Psoas muscle (tissue), 8 donors: Measurements from ENCODE around the gene PDE1C. TPM values are rescaled to one million over a fixed set of nuclear protein-coding genes. Genes with fewer than 3 reads are reported as not detected.

Source experiments
- ATAC-seq, 4 donors: fragments of 200-7000 bp; cut with Tn5 transposase; one replicate each; pipeline ENCODE4 v1.9.1; 2020; ENCODE audit warnings: moderate library complexity in 3 of 4, mild to moderate bottlenecking in 2 of 4
- DNase-seq, 2 donors: peaks; one replicate each; pipeline ENCODE4 v3.0.0-alpha.2; 2020
- H3K27ac ChIP-seq: fragments of 200-600 bp; one replicate; pipeline ENCODE4 v1.8.0; 2022
- H3K27me3 ChIP-seq, 3 donors: fragments of 200-600 bp in 1 of 3; one replicate each; pipeline versions ENCODE4 v1.6.1 to v1.8.0; 2013 to 2022; ENCODE audit warnings: low read length in 2 of 3, mild to moderate bottlenecking in 2 of 3, moderate library complexity in 1 of 3; ENCODE audit not compliant: insufficient read depth in 3 of 3
- H3K36me3 ChIP-seq, 2 donors: fragments of 200-600 bp in 1 of 2; one replicate each; pipeline versions ENCODE4 v1.6.1 to v1.8.0; 2013 to 2022; ENCODE audit warnings: low read depth in 1 of 2, mild to moderate bottlenecking in 1 of 2, moderate library complexity in 1 of 2; ENCODE audit not compliant: insufficient read depth in 1 of 2
- H3K4me1 ChIP-seq: fragments of 200-600 bp; one replicate; pipeline ENCODE4 v1.8.0; 2022
- H3K4me3 ChIP-seq: fragments of 200-600 bp; one replicate; pipeline ENCODE4 v1.8.0; 2022; ENCODE audit warnings: mild to moderate bottlenecking
- H3K9me3 ChIP-seq: fragments of 200-600 bp; one replicate; pipeline ENCODE4 v1.8.0; 2022
- WGBS, 3 donors: extraction: QIAGEN DNeasy Blood & Tissue Kit; methylation state at CpG; one replicate each; pipeline versions ENCODE4 v1.1.6 to v1.1.7; 2013; 5-methylcytosine and 5-hydroxymethylcytosine counted together
- intact Hi-C, 2 donors: fragments of 100-400 bp; cut with DNase I; formaldehyde crosslinking; loops; one replicate each; pipeline versions ENCODE4 v1.11.0 to v1.14.2; 2022
- polyA plus RNA-seq, 3 donors: library from polyadenylated mRNA; stranded (reverse); fragments of 200-250 nt; gene quantifications; one replicate each; pipeline ENCODE4 v1.2.3, GENCODE V29; 2013
- total RNA-seq, 4 donors: library from RNA; stranded (reverse); fragmentation: NEBNext Ultra II Directional in 2 of 4; extraction: Animal tissue kit (Norgen Biotek cat#: 25700) in 2 of 4; gene quantifications; one replicate each; pipeline versions ENCODE4 v1.2.1 to v1.2.4, GENCODE V29; 2021 to 2023
- TF ChIP-seq, protein P1 (sequence below): fragments of 200-600 bp; IDR thresholded peaks from one replicate; pipeline ENCODE4 v1.8.0; 2022; ENCODE audit warnings: antibody characterized with exemption
- donor health status: healthy with polysubstance abuse.
- donor health status: DM: no; HTN: no; CAD: no; lungs with moderate emphysema.
- donor health status: Bipolar disorder and iron deficiency.
- donor health status: healthy.
- donor health status: DM: yes; HTN: yes; CAD: no.
- donor health status: DM: no; HTN: no; CAD: no.
- donor health status: DM: no; HTN: no; CAD: no.
- donor health status: DM: yes; HTN: yes; CAD: no.

PDE1C gene
- total and polyA plus RNA-seq, 7 donors = 0.20 to 1.9 (median 0.64) TPM

DNA sequence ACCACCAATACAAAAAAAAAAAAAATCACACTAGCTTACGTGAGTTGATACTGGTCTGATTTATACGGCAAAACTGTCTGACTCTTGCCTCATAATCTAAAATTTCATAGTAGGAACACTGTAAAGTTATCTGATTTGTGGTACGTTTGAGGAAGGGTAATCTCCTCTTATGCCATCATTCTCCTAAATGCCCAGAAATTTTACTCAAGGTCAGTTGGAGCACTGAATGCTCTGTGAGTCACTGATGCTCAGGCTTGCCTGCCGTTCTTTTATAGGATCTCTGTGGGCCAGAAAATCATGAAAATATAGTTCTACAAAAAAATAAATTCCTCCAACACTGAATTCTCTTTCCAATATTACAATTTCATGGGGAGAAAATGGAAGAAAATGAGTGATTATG, 135.7 kb downstream of the PDE1C start:
- DNase-seq = no peak
- Histone ChIP-seq H3K27me3 (no peaks in the 10 kb centered on the region), H3K4me3 (no peak overlapping the region), H3K27ac (no peak overlapping the region), H3K36me3 (no peaks in the 10 kb centered on the region), H3K9me3 (no peaks in the 10 kb centered on the region), H3K4me1 (no peaks in the 10 kb centered on the region)
- intact Hi-C loops = no loop called here
- 56 to 60% (median 59%) methylated on average over 4 of the region's 4 CpGs for WGBS, 3 donors
- TF ChIP-seq, protein P1, sequence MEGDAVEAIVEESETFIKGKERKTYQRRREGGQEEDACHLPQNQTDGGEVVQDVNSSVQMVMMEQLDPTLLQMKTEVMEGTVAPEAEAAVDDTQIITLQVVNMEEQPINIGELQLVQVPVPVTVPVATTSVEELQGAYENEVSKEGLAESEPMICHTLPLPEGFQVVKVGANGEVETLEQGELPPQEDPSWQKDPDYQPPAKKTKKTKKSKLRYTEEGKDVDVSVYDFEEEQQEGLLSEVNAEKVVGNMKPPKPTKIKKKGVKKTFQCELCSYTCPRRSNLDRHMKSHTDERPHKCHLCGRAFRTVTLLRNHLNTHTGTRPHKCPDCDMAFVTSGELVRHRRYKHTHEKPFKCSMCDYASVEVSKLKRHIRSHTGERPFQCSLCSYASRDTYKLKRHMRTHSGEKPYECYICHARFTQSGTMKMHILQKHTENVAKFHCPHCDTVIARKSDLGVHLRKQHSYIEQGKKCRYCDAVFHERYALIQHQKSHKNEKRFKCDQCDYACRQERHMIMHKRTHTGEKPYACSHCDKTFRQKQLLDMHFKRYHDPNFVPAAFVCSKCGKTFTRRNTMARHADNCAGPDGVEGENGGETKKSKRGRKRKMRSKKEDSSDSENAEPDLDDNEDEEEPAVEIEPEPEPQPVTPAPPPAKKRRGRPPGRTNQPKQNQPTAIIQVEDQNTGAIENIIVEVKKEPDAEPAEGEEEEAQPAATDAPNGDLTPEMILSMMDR = no peak
- ATAC-seq = no peak

DNA sequence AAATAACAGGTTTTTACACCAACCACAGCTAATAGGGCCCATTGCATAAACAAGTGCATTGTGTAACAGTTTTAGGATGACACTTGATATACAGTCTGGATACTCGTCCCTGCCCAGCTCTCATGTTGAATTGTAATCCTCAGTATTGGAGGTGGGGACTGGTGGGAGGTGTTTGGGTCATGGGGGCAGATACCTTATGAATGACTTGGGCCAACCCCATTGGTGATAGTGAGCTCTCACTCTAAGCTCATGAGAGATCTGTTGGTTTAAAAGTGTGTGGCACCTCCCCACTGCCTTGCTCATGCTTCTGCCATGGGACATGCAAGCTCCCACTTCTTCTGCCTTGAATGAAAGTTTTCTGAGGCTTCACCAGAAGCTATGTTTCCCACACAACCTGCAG, 136.7 kb downstream of the PDE1C start:
- Histone ChIP-seq H3K36me3 (no peaks in the 10 kb centered on the region), H3K4me1 (no peaks in the 10 kb centered on the region), H3K9me3 (no peaks in the 10 kb centered on the region), H3K27me3 (no peaks in the 10 kb centered on the region), H3K4me3 (no peak overlapping the region), H3K27ac (no peak overlapping the region)
- ATAC-seq = no peak
- TF ChIP-seq, protein P1 = no peak
- intact Hi-C loops = no loop called here
- DNase-seq = no peak
- 42 to 59% (median 54%) methylated on average over 1 of the region's 1 CpG for WGBS, 3 donors

DNA sequence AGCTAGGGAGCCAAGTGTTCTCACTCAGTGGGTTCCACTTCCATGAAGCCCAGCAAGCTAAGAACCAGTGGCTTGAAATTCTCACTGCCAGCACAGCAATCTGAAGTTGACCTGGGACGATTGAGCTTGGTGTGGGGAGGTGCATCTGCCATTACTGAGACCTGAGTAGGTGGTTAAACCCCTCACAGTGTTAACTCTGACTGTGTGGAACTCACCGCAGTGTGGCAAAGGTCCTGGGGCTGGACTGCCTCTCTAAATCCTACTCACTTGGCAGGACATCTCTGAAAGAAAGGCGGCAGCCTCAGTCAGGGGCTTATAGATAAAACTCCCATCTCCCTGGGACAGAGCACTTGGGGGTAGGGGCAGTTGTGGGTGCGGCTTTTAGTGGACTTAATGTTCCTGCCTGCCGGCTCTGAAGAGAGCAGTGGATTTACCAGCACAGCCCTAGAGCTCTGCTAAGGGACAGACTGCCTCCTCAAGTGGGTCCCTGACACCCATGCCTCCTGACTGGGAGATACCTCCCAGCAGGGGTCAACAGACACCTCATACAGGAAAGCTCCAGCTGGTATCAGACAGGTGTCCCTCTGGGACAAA, 143.1 kb downstream of the PDE1C start:
- Histone ChIP-seq H3K4me3 (no peak overlapping the region), H3K36me3 (no peaks in the 10 kb centered on the region), H3K9me3 (no peaks in the 10 kb centered on the region), H3K27ac (no peak overlapping the region), H3K27me3 (no peaks in the 10 kb centered on the region), H3K4me1 (no peaks in the 10 kb centered on the region)
- DNase-seq (no peak), ATAC-seq (no peak)
- TF ChIP-seq, protein P1 = no peak
- intact Hi-C loops = no loop called here
- 71 to 83% (median 78%) methylated on average over 5 of the region's 5 CpGs for WGBS, 3 donors

DNA sequence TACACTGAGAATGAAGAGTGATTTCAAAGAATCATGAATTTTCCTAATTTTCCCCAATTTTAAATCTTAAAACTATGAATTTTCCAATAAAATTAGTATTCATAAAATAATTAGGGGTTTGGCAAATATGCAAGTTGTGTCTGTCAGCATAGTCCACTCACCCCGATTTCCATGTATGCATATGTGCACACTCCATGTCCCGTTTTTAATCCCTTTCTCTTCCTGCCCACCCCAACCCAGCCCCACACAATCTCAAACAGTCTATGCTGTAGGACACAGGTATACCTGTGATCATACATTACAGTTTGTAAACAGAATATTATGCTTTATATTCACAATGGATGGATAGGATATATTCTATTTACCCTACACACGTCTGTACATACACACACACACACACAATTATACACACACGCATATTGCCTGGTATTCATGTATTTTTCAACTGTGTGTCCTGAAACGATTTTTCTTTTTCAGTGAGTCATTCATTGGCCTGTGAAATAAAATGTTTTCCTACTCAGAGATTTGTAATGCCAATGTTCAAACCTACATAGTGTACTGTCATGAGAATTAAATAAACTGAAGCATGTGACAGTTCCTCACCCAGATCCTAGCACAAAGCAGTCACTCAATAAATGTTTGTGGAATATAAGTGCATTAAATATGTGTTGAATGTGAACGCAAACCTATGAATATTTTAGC, 144.3 kb downstream of the PDE1C start:
- WGBS, 3 donors = 81 to 86% (median 84%) methylated on average over 6 of the region's 6 CpGs
- H3K27ac ChIP-seq = no peak overlapping the region
- TF ChIP-seq, protein P1 = no peak
- no peaks in the 10 kb centered on the region for H3K36me3 ChIP-seq
- no peak for DNase-seq
- no peaks in the 10 kb centered on the region for H3K4me1 ChIP-seq
- no peaks in the 10 kb centered on the region for H3K9me3 ChIP-seq
- no peak overlapping the region for H3K4me3 ChIP-seq
- H3K27me3 ChIP-seq = no peaks in the 10 kb centered on the region
- intact Hi-C loops = no loop called here
- no peak for ATAC-seq

DNA sequence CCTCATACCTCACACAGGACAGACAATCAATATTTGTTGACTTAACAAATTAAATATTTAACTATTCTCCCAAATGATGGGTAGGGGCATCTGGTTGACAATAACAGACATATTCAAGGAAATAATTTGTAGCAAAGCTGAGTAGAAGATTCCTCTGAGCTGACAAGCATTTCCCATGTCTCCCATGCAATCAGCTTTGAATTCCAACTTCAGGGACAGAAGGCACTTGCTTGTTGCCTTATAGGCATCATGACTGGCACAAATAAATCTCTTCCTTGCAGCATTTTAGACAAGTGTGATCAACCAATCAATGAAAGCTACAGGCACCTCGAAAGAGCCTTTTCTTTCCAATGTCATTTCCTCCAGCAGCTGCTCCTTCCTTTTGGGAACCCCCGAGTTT, 146.0 kb downstream of the PDE1C start:
- WGBS, 3 donors = 68 to 90% (median 71%) methylated on average over 2 of the region's 2 CpGs

More for the DNA sequence above, 146.0 kb downstream of the PDE1C start:
- no peak overlapping the region for H3K27ac ChIP-seq
- DNase-seq (no peak), ATAC-seq (no peak)
- H3K4me1 ChIP-seq = no peaks in the 10 kb centered on the region
- intact Hi-C loops = no loop called here
- TF ChIP-seq, protein P1 = no peak
- H3K36me3 ChIP-seq = no peaks in the 10 kb centered on the region
- no peaks in the 10 kb centered on the region for H3K27me3 ChIP-seq
- H3K9me3 ChIP-seq = no peaks in the 10 kb centered on the region
- no peak overlapping the region for H3K4me3 ChIP-seq
